HEK293T (cell line): ENCODE data around the gene MCM8.

ENCODE experiments used
- BHLHE40 ChIP-seq: fragments of 450-650 bp; IDR thresholded peaks from 2 replicates; pipeline ENCODE4 v1.6.1; 2016; ENCODE audit warnings: mild to moderate bottlenecking, moderate library complexity, borderline replicate concordance
- CTBP1 ChIP-seq: fragments of 450-650 bp; IDR thresholded peaks from 2 replicates; pipeline ENCODE4 v1.6.1; 2016; ENCODE audit warnings: borderline replicate concordance
- ELF4 ChIP-seq: fragments of 450-650 bp; IDR thresholded peaks from 2 replicates; pipeline ENCODE4 v1.6.1; 2017; ENCODE audit warnings: antibody characterized with exemption
- FOXA1 ChIP-seq: fragments of 450-650 bp; IDR thresholded peaks from 2 replicates; pipeline ENCODE4 v1.6.1; 2016; ENCODE audit warnings: mild to moderate bottlenecking
- FOXK2 ChIP-seq: fragments of 450-650 bp; IDR thresholded peaks from 2 replicates; pipeline ENCODE4 v1.6.1; 2016; ENCODE audit warnings: mild to moderate bottlenecking
- FOXM1 ChIP-seq: fragments of 450-650 bp; IDR thresholded peaks from 2 replicates; pipeline ENCODE4 v1.6.1; 2017; ENCODE audit warnings: mild to moderate bottlenecking, borderline replicate concordance
- L3MBTL2 ChIP-seq: fragments of 450-650 bp; conservative IDR thresholded peaks from 2 replicates; pipeline ENCODE4 v1.6.1; 2016; ENCODE audit warnings: mild to moderate bottlenecking
- LEF1 ChIP-seq: fragments of 450-650 bp; IDR thresholded peaks from 2 replicates; pipeline ENCODE4 v1.6.1; 2017; ENCODE audit warnings: mild to moderate bottlenecking, borderline replicate concordance
- NFRKB ChIP-seq: fragments of 450-650 bp; IDR thresholded peaks from 2 replicates; pipeline ENCODE4 v1.6.1; 2016; ENCODE audit warnings: mild to moderate bottlenecking, moderate library complexity
- SP1 ChIP-seq: fragments of 450-650 bp; IDR thresholded peaks from 2 replicates; pipeline ENCODE4 v1.6.1; 2017
- SUZ12 ChIP-seq: fragments of 450-650 bp; IDR thresholded peaks from 2 replicates; pipeline ENCODE4 v1.6.1; 2016; ENCODE audit warnings: mild to moderate bottlenecking
- TARDBP ChIP-seq: fragments of 450-650 bp; IDR thresholded peaks from 2 replicates; pipeline ENCODE4 v1.6.1; 2016

- TF ChIP-seq SP1 (no peak), FOXK2 (no peak), ELF4 (no peak), TARDBP (no peak), FOXM1 (no peak), L3MBTL2 (no peak), LEF1 (no peak), FOXA1 (no peak), BHLHE40 (no peak), SUZ12 (no peak), NFRKB (no peak), CTBP1 (no peak)
Observed at GRCh38 chr20:5928836-5929715, 21.4 kb upstream of the MCM8 start.
